GM12878 (cell line): ENCODE measurements around the gene PLAAT3. TPM values are rescaled to one million over a fixed set of nuclear protein-coding genes. Genes with fewer than 3 reads are reported as not detected.

ENCODE experiments used
- BCL11A ChIP-seq: IDR thresholded peaks from 2 replicates; pipeline ENCODE4 v1.6.1; 2011; ENCODE audit warnings: low read depth, low read length
- BHLHE40 ChIP-seq, 2 experiments: fragments of 450-650 bp in 1 of 2; IDR thresholded peaks; 2 replicates each; pipeline ENCODE4 v1.6.1; 2011 to 2017; ENCODE audit warnings: low read depth in 2 of 2, borderline replicate concordance in 1 of 2, improper control_type of control experiment in 1 of 2, low read length in 1 of 2, mild to moderate bottlenecking in 1 of 2
- CHD1 ChIP-seq: IDR thresholded peaks from 2 replicates; pipeline ENCODE4 v1.6.1; 2012; ENCODE audit warnings: low read depth, low read length, improper control_type of control experiment
- CREM ChIP-seq: IDR thresholded peaks from 2 replicates; pipeline ENCODE4 v1.6.1; 2014; ENCODE audit warnings: antibody characterized with exemption, low read depth
- ELK1 ChIP-seq: IDR thresholded peaks from 2 replicates; pipeline ENCODE4 v1.6.1; 2012; ENCODE audit warnings: low read depth, low read length, improper control_type of control experiment
- HSF1 ChIP-seq: fragments of 150-350 bp; IDR thresholded peaks from 2 replicates; pipeline ENCODE4 v1.6.1; 2014; ENCODE audit warnings: mild to moderate bottlenecking, low read depth, low read length
- IRF4 ChIP-seq: IDR thresholded peaks from 2 replicates; pipeline ENCODE4 v1.6.1; 2011; ENCODE audit warnings: low read depth, low read length
- KDM1A ChIP-seq: fragments of 200-600 bp; sonication (generic); IDR thresholded peaks from 2 replicates; pipeline ENCODE4 v1.6.1; 2016; ENCODE audit warnings: borderline replicate concordance
- MYC ChIP-seq: IDR thresholded peaks from 2 replicates; pipeline ENCODE4 v1.6.1; 2011; ENCODE audit warnings: mild to moderate bottlenecking, low read length, moderate library complexity, inconsistent platforms; ENCODE audit not compliant: insufficient read depth, insufficient replicate concordance, insufficient read length, severe bottlenecking
- NFXL1 ChIP-seq: fragments of 450-650 bp; IDR thresholded peaks from 2 replicates; pipeline ENCODE4 v1.6.1; 2017; ENCODE audit warnings: antibody characterized with exemption, mild to moderate bottlenecking, borderline replicate concordance
- NFYB ChIP-seq: IDR thresholded peaks from 2 replicates; pipeline ENCODE4 v1.6.1; 2011; ENCODE audit warnings: low read depth, mild to moderate bottlenecking, low read length, improper control_type of control experiment, moderate library complexity; ENCODE audit not compliant: insufficient read depth
- PAX5 ChIP-seq: IDR thresholded peaks from 2 replicates; pipeline ENCODE4 v1.6.1; 2011; ENCODE audit warnings: low read depth, low read length, borderline replicate concordance
- POLR2AphosphoS2 ChIP-seq: IDR thresholded peaks from 2 replicates; pipeline ENCODE4 v1.6.1; 2011; ENCODE audit warnings: low read depth, mild to moderate bottlenecking, low read length, improper control_type of control experiment, moderate library complexity
- POU2F2 ChIP-seq: IDR thresholded peaks from 3 replicates; pipeline ENCODE4 v1.6.1; 2011; ENCODE audit warnings: low read depth, mild to moderate bottlenecking, low read length, borderline replicate concordance
- RELA ChIP-seq: fragments of 450-650 bp; IDR thresholded peaks from 2 replicates; pipeline ENCODE4 v1.8.0; 2014; ENCODE audit warnings: borderline replicate concordance; ENCODE audit not compliant: partially characterized antibody
- SKIL ChIP-seq: fragments of 450-650 bp; IDR thresholded peaks from 2 replicates; pipeline ENCODE4 v1.6.1; 2017; ENCODE audit warnings: mild to moderate bottlenecking, low read depth, inconsistent platforms; ENCODE audit not compliant: poor library complexity, severe bottlenecking
- TCF7 ChIP-seq: IDR thresholded peaks from 2 replicates; pipeline ENCODE4 v1.6.1; 2014; ENCODE audit warnings: antibody characterized with exemption, borderline replicate concordance
- USF1 ChIP-seq: IDR thresholded peaks from 2 replicates; pipeline ENCODE4 v1.6.1; 2011; ENCODE audit warnings: borderline replicate concordance, low read depth, mild to moderate bottlenecking, moderate library complexity, mixed read lengths, low read length; ENCODE audit not compliant: insufficient read depth; ENCODE audit errors: extremely low read length
- YY1 ChIP-seq: IDR thresholded peaks from 2 replicates; pipeline ENCODE4 v1.6.1; 2011; ENCODE audit warnings: low read depth, mild to moderate bottlenecking, low read length
- ZNF687 ChIP-seq: fragments of 450-650 bp; IDR thresholded peaks from 2 replicates; pipeline ENCODE4 v1.6.1; 2017; ENCODE audit warnings: mild to moderate bottlenecking, moderate library complexity
- polyA plus RNA-seq, 11 experiments: library from polyadenylated mRNA; depleted of rRNA in 4 of 11; unstranded in 6 of 11; stranded (reverse) in 5 of 11; fragments of >200 nt; fragmentation: Nextera tagmentation in 4 of 11; fragmentation: Illumina TruSeq in 1 of 11; extraction: Ambion mirVana in 4 of 11; extraction: Trizol in 1 of 11; gene quantifications; 1 replicate in 1 of 11; 2 replicates in 10 of 11; pipeline versions ENCODE4 v1.2.1 to v1.2.3, GENCODE V29; 2011 to 2016; ENCODE audit warnings: inconsistent platforms in 2 of 11, missing spikeins in 2 of 11, low read depth in 1 of 11
- total RNA-seq, 4 experiments: library from RNA; depleted of rRNA in 3 of 4; stranded (reverse); fragments of >200 nt in 3 of 4; fragmentation: Illumina TruSeq in 1 of 4; extraction: Trizol in 1 of 4; gene quantifications; 2 replicates each; pipeline versions ENCODE4 v1.2.1 to v1.2.3, GENCODE V29; 2013 to 2021

PLAAT3 gene
- total and polyA plus RNA-seq, 10 of the 15 experiments (the other 5 are each of a cell fraction or from before 2014, with no cell fraction given): 4.8 to 37.0 (median 14.8) TPM

GRCh38 chr11:63572026-63572688 is 42.1 kb downstream of the PLAAT3 start (continued):
- TF ChIP-seq SKIL: no peak
- no peak for TF ChIP-seq CREM
- peak; percentile 42; the same call in 1 of the 2 replicates for TF ChIP-seq BCL11A
- peak in 1 of 2 experiments; percentile 16; a peak in 1 of 4 replicates for TF ChIP-seq BHLHE40 (IDR thresholded peaks at IDR 0.05; ENCODE audit: borderline replicate concordance in 1 of 2, low read depth in 2 of 2, low read length in 1 of 2)
- no peak for TF ChIP-seq RELA
- no peak for TF ChIP-seq CHD1
- no peak for TF ChIP-seq POLR2AphosphoS2
- no peak for TF ChIP-seq IRF4
- TF ChIP-seq HSF1: no peak
- no peak for TF ChIP-seq PAX5
- TF ChIP-seq TCF7: no peak
- no peak for TF ChIP-seq NFXL1
- TF ChIP-seq KDM1A: no peak
- no peak for TF ChIP-seq USF1
- TF ChIP-seq ZNF687: no peak
- TF ChIP-seq YY1: no peak
- no peak for TF ChIP-seq NFYB
- TF ChIP-seq ELK1: no peak
- TF ChIP-seq POU2F2: no peak
- TF ChIP-seq MYC: no peak
